Small intestine (tissue), 7 donors: ENCODE data around the gene MIP. TPM values are rescaled to one million over a fixed set of nuclear protein-coding genes. Genes with fewer than 3 reads are reported as not detected.
"Not testable (repeated sequence)": the region's sequence is repeated elsewhere in the genome, so short reads cannot be mapped to it uniquely, and the experiment has no call there.

Experiments used
- DNase-seq, 2 donors: peaks; one replicate each; pipeline versions ENCODE4 v3.0.0 to v3.0.0-alpha.2; 2013
- FAIRE-seq: peaks from 2 replicates; lab custom pipeline; 2012; peaks lifted over from hg19 to GRCh38; lab: Jason Lieb, UNC
- H3K27ac ChIP-seq, 3 donors: one replicate each; pipeline ENCODE4 v1.5.1; 2013; ENCODE audit warnings: low read length in 2 of 3, mild to moderate bottlenecking in 2 of 3, control low read depth in 1 of 3, inconsistent platforms in 1 of 3, low read depth in 1 of 3, moderate library complexity in 1 of 3
- H3K27me3 ChIP-seq, 3 donors: one replicate each; pipeline ENCODE4 v1.6.1; 2013; ENCODE audit warnings: low read length in 3 of 3, inconsistent platforms in 1 of 3; ENCODE audit not compliant: control insufficient read depth in 3 of 3, insufficient read depth in 3 of 3
- H3K36me3 ChIP-seq, 3 donors: one replicate each; pipeline ENCODE4 v1.6.1; 2013; ENCODE audit warnings: low read length in 3 of 3, inconsistent platforms in 1 of 3, low read depth in 1 of 3, mild to moderate bottlenecking in 1 of 3, moderate library complexity in 1 of 3; ENCODE audit not compliant: control insufficient read depth in 3 of 3, insufficient read depth in 2 of 3
- H3K4me1 ChIP-seq, 3 donors: one replicate each; pipeline ENCODE4 v1.6.1; 2013; ENCODE audit warnings: low read length in 2 of 3, inconsistent platforms in 1 of 3, low read depth in 1 of 3, mild to moderate bottlenecking in 1 of 3, moderate library complexity in 1 of 3; ENCODE audit not compliant: control insufficient read depth in 3 of 3, insufficient read depth in 2 of 3
- H3K4me3 ChIP-seq, 3 donors: one replicate each; pipeline ENCODE4 v1.5.1; 2013; ENCODE audit warnings: low read length in 3 of 3, control low read depth in 1 of 3, inconsistent platforms in 1 of 3, low read depth in 1 of 3, mild to moderate bottlenecking in 1 of 3, moderate library complexity in 1 of 3
- H3K9me3 ChIP-seq, 2 donors: one replicate each; pipeline ENCODE4 v1.6.1; 2013; ENCODE audit warnings: low read depth in 1 of 2, low read length in 1 of 2; ENCODE audit not compliant: control insufficient read depth in 2 of 2, insufficient read depth in 1 of 2
- WGBS, 3 donors: extraction: QIAGEN DNeasy Blood & Tissue Kit; methylation state at CpG; one replicate each; pipeline ENCODE4 v1.1.7; 2013; 5-methylcytosine and 5-hydroxymethylcytosine counted together
- polyA plus RNA-seq, 4 donors: library from polyadenylated mRNA; stranded (reverse) in 3 of 4; unstranded in 1 of 4; fragments of 200-250 nt in 3 of 4; fragments of 120-200 nt in 1 of 4; gene quantifications; one replicate each; pipeline versions ENCODE4 v1.2.1 to v1.2.3, GENCODE V29; 2013
- donor health status: healthy with polysubstance abuse.
- donor health status: control.
- donor health status: control.
- donor health status: Bipolar disorder and iron deficiency.
- donor health status: healthy.

MIP gene
- polyA plus RNA-seq, 4 donors = 0.06 to 0.07 TPM; not detected in 2

DNA sequence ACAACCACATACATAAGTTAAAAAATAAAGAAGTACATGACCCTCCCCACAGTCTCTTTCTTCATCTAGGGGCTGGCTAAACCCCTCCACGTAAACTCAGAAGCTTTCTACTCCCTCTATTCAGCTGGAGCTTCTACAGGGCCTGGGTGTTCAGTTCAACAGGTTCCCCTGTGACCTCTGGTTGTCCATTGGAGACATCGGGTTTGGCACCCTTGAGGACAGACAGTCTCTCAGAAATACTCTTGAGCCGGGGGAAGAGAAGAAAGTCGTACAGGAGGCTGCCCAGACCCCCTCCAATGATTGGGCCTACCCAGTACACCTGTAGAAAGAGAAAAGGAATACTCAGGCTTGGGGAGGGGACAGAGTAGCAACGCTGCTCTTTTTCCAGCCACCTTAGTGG is 3.3 kb downstream of the MIP start:
- no peaks in the 10 kb centered on the region for H3K36me3 ChIP-seq
- FAIRE-seq = no peak
- WGBS, 3 donors = 72 to 77% (median 73%) methylated on average over 5 of the region's 5 CpGs
- no peak overlapping the region for H3K4me3 ChIP-seq
- peaks cover 0 to 2% (median 0%) of the 10 kb centered on the region in 3 donors for H3K4me1 ChIP-seq
- H3K9me3 ChIP-seq = no peaks in the 10 kb centered on the region
- no peak for DNase-seq
- H3K27me3 ChIP-seq = peaks cover 0 to 2% (median 0%) of the 10 kb centered on the region in 3 donors
- H3K27ac ChIP-seq = no peak overlapping the region

DNA sequence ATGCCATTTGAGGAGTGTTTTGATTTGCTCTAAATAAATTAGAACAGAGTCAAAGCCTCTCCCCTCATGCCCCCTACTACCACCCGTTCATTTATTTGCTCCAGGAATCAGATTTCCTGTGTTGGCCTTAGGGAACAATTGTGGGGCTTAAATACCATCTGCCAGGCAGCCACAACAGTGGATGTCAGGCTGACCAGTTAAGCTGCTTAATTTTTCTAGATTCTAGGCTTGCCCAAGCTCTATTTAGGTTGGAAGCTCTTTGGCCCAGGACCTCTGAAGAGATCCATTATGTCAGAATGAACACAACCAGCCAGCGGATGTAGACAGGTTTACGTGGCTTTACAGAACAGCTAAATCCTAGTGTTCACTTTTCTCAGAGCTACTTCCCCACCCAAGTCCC is 4.2 kb downstream of the MIP start:
- no peaks in the 10 kb centered on the region for H3K36me3 ChIP-seq
- H3K9me3 ChIP-seq = no peaks in the 10 kb centered on the region
- DNase-seq (no peak), FAIRE-seq (no peak)
- H3K4me1 ChIP-seq = peaks cover 0 to 2% (median 0%) of the 10 kb centered on the region in 3 donors
- no peak overlapping the region for H3K4me3 ChIP-seq
- H3K27me3 ChIP-seq = peaks cover 0 to 2% (median 0%) of the 10 kb centered on the region in 3 donors
- no peak overlapping the region for H3K27ac ChIP-seq
- 90 to 96% (median 94%) methylated on average over 3 of the region's 3 CpGs for WGBS, 3 donors

DNA sequence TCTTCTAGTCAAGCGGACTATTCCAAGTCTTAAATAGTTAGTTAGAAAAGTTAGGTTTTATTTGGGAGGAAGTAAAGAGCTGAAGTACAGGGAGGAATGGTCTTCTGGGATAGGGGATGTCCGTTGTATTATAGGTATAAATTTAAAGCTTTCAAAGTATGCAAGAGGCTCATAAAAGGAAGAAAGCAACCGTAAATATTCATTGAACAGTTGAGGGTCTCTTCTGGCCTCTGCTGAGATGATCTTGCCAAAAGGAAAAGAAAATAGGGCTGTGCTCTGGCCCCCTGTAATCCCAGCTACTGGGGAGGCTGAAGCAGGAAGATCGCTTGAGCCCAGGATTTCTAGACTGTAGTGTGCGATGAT is 4.9 kb downstream of the MIP start:
- no peaks in the 10 kb centered on the region for H3K9me3 ChIP-seq
- 33 to 38% (median 37%) methylated on average over 5 of the region's 5 CpGs for WGBS, 3 donors
- peaks cover 0 to 2% (median 0%) of the 10 kb centered on the region in 3 donors for H3K27me3 ChIP-seq
- FAIRE-seq = no peak
- peaks cover 0 to 2% (median 0%) of the 10 kb centered on the region in 3 donors for H3K4me1 ChIP-seq
- no peak for DNase-seq
- peak overlapping the region in 2 of 3 donors; percentile 64 to 86 for H3K4me3 ChIP-seq
- peak overlapping the region; percentile 5 to 86 (median 82) for H3K27ac ChIP-seq
- H3K36me3 ChIP-seq = no peaks in the 10 kb centered on the region

DNA sequence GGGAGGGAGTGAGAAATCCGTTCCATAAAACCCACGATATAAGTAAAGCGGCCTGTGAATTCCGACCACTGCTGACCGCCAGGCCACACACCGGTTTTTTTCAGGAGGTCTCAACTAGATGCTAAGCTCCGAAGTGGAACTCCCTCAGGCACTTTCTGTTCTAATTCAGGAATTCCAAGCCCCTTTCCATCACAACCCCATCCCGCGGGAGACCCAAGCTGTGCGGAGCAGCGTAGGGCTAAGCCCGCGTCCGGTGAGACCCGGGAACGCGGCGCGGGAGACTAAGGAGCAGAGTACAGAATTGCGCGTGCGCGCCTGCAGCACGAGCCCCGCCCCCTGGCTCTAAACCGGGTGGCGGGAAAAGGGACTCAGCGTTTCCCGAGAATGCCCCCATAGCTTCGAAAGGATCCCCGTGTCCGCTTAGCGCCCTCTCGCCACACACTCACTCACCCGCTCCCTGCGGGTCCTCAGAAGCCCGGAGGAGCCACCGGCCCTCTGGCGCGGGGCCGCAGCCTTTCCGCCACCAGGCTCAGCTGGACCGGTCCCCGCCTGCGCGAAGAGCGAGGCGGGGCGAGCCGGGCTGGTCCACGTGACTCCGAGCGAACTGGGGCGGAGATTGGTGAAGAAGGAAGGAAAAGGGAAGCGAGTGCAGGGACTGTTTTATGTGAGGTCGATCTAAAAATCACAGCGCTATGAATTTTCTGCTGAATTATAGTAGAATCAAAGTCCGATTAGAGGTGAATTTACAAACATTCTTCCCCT is 5.4 kb downstream of the MIP start, which contains the start of gene TIMELESS:
Gene TIMELESS (minus strand): TSS at position 567 of the 762 bp plus-strand sequence. CDS start 15,256 bp downstream, outside the sequence.
- H3K9me3 ChIP-seq = peaks cover 0 to 2% of the 10 kb centered on the region in 2 donors
- DNase-seq (peak; percentile 94 to 97), FAIRE-seq (no peak)
- H3K27ac ChIP-seq = peak within 1 kb of the TSS; percentile 5 to 86 (median 82)
- H3K4me1 ChIP-seq = peaks cover 0 to 2% (median 0%) of the 10 kb centered on the region in 3 donors
- no peaks in the 10 kb centered on the region for H3K36me3 ChIP-seq
- peak within 1 kb of the TSS; percentile 64 to 86 (median 68) for H3K4me3 ChIP-seq
- H3K27me3 ChIP-seq = peaks cover 0 to 2% (median 0%) of the 10 kb centered on the region in 3 donors
- WGBS, 3 donors = 0% methylated on average over 58 of the region's 58 CpGs

DNA sequence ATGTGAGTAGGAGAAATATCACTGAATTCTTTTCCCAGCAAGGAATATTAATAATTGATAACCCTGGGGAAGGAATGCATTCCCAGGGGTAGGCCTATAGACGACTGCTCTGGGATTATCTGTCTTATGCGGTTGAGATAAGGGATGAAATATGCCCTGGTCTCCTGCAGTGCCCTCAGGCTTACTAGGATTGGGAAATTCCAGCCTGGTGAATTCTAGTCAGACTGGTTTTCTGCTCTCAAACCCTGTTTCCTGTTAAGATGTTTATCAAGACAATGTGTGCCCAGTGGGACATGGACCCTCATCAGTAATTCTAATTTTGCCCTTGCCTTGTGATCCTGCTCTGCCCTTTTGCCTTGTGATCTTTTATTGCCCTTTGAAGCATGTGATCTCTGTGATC is 11.2 kb downstream of the MIP start:
- not testable (repeated sequence) for H3K36me3 ChIP-seq, H3K27ac ChIP-seq, H3K27me3 ChIP-seq, DNase-seq, FAIRE-seq, H3K4me3 ChIP-seq, H3K4me1 ChIP-seq
- H3K9me3 ChIP-seq = peaks cover 0 to 13% of the 10 kb centered on the region in 2 donors
- WGBS, 3 donors = 31 to 75% (median 35%) methylated on average over 2 of the region's 2 CpGs

DNA sequence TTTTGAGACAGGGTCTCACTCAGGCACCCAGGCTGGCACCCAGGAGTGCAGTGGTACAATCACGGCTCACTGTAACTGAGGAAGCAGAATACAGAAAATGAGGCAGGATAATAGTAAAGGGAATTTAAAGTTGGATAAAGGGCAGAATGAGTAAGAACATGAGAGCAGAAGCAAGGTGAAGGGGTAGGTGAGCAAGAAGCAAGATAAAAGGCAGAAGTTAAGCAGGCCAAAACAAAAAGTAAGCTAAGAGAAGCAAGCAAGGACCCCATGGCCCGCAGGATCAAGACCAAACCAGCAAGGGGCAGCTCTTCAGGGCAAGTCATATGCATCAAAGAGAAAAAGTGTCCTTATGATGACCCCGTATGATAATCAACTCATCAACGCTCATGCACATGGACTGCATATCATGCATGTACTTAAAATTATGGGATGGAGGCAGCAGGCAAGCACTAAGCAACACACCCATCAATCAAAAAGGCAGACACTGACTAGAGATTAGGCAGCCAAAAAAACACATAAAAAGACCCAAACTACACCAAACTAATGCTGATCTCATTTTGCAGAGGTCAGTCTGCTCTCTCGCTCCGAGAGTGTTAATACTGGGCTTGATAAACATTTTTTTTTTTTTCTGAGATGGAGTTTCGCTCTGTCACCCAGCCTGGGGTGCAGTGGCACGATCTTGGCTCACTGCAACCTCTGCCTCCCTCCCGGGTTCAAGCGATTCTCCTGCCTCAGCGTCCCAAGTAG is 16.9 kb downstream of the MIP start:
- no peak for FAIRE-seq
- 87 to 95% (median 93%) methylated on average over 11 of the region's 11 CpGs for WGBS, 3 donors

DNA sequence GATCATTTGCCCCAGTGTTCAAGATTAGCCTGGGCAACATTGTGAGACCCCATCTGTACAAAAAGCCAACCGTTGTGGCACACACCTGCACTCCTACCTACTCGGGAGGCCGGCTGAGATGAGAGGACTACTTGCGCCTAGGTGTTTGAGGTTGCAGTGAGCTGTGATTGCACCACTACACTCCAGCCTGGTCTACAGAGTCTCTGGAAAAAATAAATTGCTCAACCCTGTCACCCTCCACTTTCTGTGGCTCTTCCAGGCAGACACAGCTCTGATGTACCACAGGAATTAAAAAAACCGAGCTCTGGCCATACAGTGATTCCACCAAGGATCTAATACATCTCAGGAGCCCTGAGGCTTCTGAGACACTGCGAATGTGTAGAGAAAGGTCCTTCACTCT is 19.6 kb downstream of the MIP start:
- no peaks in the 10 kb centered on the region for H3K27me3 ChIP-seq
- peaks cover 0 to 29% (median 0%) of the 10 kb centered on the region in 3 donors for H3K36me3 ChIP-seq
- H3K4me1 ChIP-seq = no peaks in the 10 kb centered on the region
- no peak overlapping the region for H3K27ac ChIP-seq
- WGBS, 3 donors = 94 to 97% (median 95%) methylated on average over 6 of the region's 6 CpGs
- DNase-seq (no peak), FAIRE-seq (no peak)
- no peak overlapping the region for H3K4me3 ChIP-seq
- H3K9me3 ChIP-seq = no peaks in the 10 kb centered on the region

More for the DNA sequence above, 16.9 kb downstream of the MIP start:
- no peaks in the 10 kb centered on the region for H3K9me3 ChIP-seq
- H3K4me1 ChIP-seq = no peaks in the 10 kb centered on the region
- H3K4me3 ChIP-seq = no peak overlapping the region
- H3K27me3 ChIP-seq = no peaks in the 10 kb centered on the region
- DNase-seq = no peak
- no peak overlapping the region for H3K27ac ChIP-seq
- peaks cover 0 to 8% (median 0%) of the 10 kb centered on the region in 3 donors for H3K36me3 ChIP-seq

DNA sequence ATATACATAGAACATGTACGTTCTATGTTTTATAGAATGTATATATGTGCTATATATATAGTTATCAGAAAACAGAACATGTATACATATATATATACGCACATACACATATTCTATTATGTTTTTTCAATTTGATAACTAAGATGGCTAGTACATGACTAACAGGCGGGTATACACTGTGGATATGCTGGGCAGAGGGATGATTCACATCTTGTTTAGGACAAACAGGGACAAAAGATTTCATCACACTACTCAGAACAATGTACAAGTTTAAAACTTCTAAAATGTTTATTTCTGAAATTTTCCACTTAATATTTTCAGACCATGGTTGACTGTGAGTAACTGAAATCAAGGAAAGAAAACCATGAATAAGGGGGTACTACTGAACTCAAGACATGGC is 22.6 kb downstream of the MIP start:
- H3K27me3 ChIP-seq = no peaks in the 10 kb centered on the region
- no peaks in the 10 kb centered on the region for H3K4me1 ChIP-seq
- FAIRE-seq (no peak), DNase-seq (no peak)
- no peak overlapping the region for H3K4me3 ChIP-seq
- H3K27ac ChIP-seq = no peak overlapping the region
- WGBS, 3 donors = 94 to 97% (median 97%) methylated on average over 3 of the region's 3 CpGs
- H3K36me3 ChIP-seq = peaks cover 0 to 54% (median 3%) of the 10 kb centered on the region in 3 donors
- H3K9me3 ChIP-seq = no peaks in the 10 kb centered on the region
